DOHH2 (cell line): ENCODE measurements around the gene MDGA2.

Experiments
- H3F3A ChIP-seq: fragments of 200-600 bp; sonication (generic), shearing (Covaris generic); 2 replicates; pipeline ENCODE4 v1.6.0; 2016; ENCODE audit warnings: antibody characterized with exemption, mild to moderate bottlenecking; ENCODE audit not compliant: control insufficient read depth, insufficient read depth
- H3K27ac ChIP-seq: fragments of 200-600 bp; sonication (generic); 2 replicates; pipeline ENCODE4 v1.5.1; 2014; ENCODE audit warnings: low read depth, mild to moderate bottlenecking, low read length, moderate library complexity
- H3K27me3 ChIP-seq: fragments of 200-600 bp; sonication (generic); 2 replicates; pipeline ENCODE4 v1.6.1; 2014; ENCODE audit warnings: mild to moderate bottlenecking, low read length, mixed read lengths; ENCODE audit not compliant: control insufficient read depth
- H3K36me3 ChIP-seq: fragments of 200-600 bp; sonication (generic); 2 replicates; pipeline ENCODE4 v1.6.1; 2014; ENCODE audit warnings: mild to moderate bottlenecking, low read length, moderate library complexity, mixed read lengths; ENCODE audit not compliant: control insufficient read depth
- H3K4me1 ChIP-seq: fragments of 200-600 bp; sonication (generic); 2 replicates; pipeline ENCODE4 v1.6.1; 2014; ENCODE audit warnings: mild to moderate bottlenecking, low read length, mixed read lengths; ENCODE audit not compliant: control insufficient read depth
- H3K4me2 ChIP-seq: fragments of 200-600 bp; sonication (generic); 2 replicates; pipeline ENCODE4 v1.6.0; 2014; ENCODE audit warnings: mild to moderate bottlenecking, low read length, moderate library complexity
- H3K4me3 ChIP-seq: fragments of 200-600 bp; sonication (generic); 2 replicates; pipeline ENCODE4 v1.5.1; 2014; ENCODE audit warnings: mild to moderate bottlenecking, low read length, mixed read lengths
- H3K79me2 ChIP-seq: fragments of 200-600 bp; sonication (generic); 2 replicates; pipeline ENCODE4 v1.6.1; 2014; ENCODE audit warnings: mild to moderate bottlenecking, low read length, mixed read lengths; ENCODE audit not compliant: control insufficient read depth
- H3K9me2 ChIP-seq: fragments of 200-600 bp; sonication (generic); replicated peaks from 2 replicates; pipeline ENCODE4 v1.6.1; 2014; ENCODE audit warnings: mild to moderate bottlenecking, low read length, mixed read lengths; ENCODE audit not compliant: control insufficient read depth
- H3K9me3 ChIP-seq: fragments of 200-600 bp; sonication (generic); 2 replicates; pipeline ENCODE4 v1.6.1; 2014; ENCODE audit warnings: antibody characterized with exemption, low read length, mixed read lengths; ENCODE audit not compliant: control insufficient read depth, insufficient read depth
- H4K20me1 ChIP-seq: fragments of 200-600 bp; sonication (generic); 2 replicates; pipeline ENCODE4 v1.6.0; 2014; ENCODE audit warnings: low read depth, mild to moderate bottlenecking, antibody characterized with exemption, low read length, moderate library complexity; ENCODE audit not compliant: control insufficient read depth, insufficient read depth
- EZH2phosphoT487 ChIP-seq: fragments of 200-600 bp; sonication (generic); IDR thresholded peaks from 2 replicates; pipeline ENCODE4 v1.6.1; 2017; ENCODE audit warnings: borderline replicate concordance, mild to moderate bottlenecking, antibody characterized with exemption, low read length, moderate library complexity, mixed read lengths
- TF ChIP-seq, protein P1 (sequence below): fragments of 200-600 bp; sonication (generic); IDR thresholded peaks from one replicate; pipeline ENCODE4 v1.5.1; 2014; ENCODE audit warnings: antibody characterized with exemption, mild to moderate bottlenecking, low read depth, low read length; ENCODE audit not compliant: poor library complexity, severe bottlenecking

Gene MDGA2

DNA sequence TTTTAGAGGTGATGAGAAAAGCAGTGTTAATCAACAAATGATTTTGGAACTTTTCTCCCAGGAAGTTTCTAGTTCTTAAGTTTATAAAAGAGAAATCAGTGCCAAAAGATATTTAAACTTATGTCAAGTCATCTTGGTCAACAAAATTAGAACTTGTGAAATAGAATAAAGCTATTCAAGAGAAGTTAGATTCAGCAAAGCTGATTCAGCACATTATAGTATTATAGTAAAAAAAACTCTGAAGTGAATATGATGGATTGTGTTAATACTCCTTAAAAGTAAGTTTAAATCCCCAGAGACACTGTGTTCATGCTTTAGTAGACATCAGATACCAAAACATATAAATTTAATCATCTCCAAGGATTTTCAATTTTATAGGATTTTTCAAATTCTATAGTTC lies 813.7 kb downstream of the MDGA2 start:
- Histone ChIP-seq H3F3A (no peaks in the 10 kb centered on the region), H3K4me2 (no peak overlapping the region)

DNA sequence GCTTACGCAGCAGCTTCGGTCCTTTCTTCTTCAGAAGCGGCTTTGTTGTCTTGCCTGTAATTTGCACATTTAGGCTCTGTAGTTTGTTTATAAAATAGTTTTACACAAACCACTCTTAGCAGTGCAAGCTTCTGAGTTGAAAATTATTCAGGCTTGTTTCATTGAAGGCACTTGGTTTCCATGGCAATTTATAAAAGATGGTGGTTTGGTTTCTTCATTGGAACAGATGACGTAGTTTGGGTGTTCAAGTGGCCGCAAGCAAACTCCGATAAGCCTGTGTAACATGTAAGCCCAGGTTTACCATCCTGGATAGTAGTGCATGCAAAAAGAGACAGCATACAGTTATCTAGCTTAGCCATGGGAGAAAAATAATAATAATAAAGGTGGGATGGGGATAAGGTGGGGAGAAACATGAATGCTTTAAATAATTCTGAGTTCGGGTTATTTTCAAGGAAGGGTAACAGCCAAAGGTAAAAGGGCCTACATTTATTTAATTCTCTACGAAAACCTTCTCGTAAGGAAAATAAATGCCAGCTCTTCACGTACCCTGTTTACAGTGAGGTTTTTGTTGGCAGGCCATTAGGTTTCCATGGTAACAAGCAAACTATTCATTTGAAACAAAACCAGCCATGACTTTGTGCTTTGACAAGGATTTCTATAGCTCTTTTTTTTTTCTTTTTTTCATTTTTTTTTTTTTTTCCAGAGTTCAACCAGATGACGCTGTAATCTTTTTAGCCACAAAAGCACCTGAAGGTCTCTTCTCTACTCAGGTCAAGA lies 834.3 kb downstream of the MDGA2 start:
- H3K4me1 ChIP-seq = no peaks in the 10 kb centered on the region
- H3K9me3 ChIP-seq = no peaks in the 10 kb centered on the region
- H3F3A ChIP-seq = no peaks in the 10 kb centered on the region
- no peak overlapping the region for H3K4me3 ChIP-seq
- H3K4me2 ChIP-seq = no peak overlapping the region
- no peaks in the 10 kb centered on the region for H3K27me3 ChIP-seq
- H3K36me3 ChIP-seq = no peaks in the 10 kb centered on the region
- H4K20me1 ChIP-seq = no peaks in the 10 kb centered on the region
- no peak overlapping the region for H3K27ac ChIP-seq
- H3K9me2 ChIP-seq = no peaks in the 10 kb centered on the region
- no peaks in the 10 kb centered on the region for H3K79me2 ChIP-seq
- TF ChIP-seq EZH2phosphoT487 = no peak
- TF ChIP-seq, protein P1, sequence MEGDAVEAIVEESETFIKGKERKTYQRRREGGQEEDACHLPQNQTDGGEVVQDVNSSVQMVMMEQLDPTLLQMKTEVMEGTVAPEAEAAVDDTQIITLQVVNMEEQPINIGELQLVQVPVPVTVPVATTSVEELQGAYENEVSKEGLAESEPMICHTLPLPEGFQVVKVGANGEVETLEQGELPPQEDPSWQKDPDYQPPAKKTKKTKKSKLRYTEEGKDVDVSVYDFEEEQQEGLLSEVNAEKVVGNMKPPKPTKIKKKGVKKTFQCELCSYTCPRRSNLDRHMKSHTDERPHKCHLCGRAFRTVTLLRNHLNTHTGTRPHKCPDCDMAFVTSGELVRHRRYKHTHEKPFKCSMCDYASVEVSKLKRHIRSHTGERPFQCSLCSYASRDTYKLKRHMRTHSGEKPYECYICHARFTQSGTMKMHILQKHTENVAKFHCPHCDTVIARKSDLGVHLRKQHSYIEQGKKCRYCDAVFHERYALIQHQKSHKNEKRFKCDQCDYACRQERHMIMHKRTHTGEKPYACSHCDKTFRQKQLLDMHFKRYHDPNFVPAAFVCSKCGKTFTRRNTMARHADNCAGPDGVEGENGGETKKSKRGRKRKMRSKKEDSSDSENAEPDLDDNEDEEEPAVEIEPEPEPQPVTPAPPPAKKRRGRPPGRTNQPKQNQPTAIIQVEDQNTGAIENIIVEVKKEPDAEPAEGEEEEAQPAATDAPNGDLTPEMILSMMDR = no peak

More for the DNA sequence above, 813.7 kb downstream of the MDGA2 start:
- no peak for TF ChIP-seq EZH2phosphoT487
- TF ChIP-seq, protein P1 = no peak
- Histone ChIP-seq H3K36me3 (no peaks in the 10 kb centered on the region), H3K4me3 (no peak overlapping the region), H3K27ac (no peak overlapping the region), H3K9me2 (no peaks in the 10 kb centered on the region), H3K9me3 (no peaks in the 10 kb centered on the region), H4K20me1 (no peaks in the 10 kb centered on the region), H3K4me1 (no peaks in the 10 kb centered on the region), H3K27me3 (no peaks in the 10 kb centered on the region), H3K79me2 (no peaks in the 10 kb centered on the region)

DNA sequence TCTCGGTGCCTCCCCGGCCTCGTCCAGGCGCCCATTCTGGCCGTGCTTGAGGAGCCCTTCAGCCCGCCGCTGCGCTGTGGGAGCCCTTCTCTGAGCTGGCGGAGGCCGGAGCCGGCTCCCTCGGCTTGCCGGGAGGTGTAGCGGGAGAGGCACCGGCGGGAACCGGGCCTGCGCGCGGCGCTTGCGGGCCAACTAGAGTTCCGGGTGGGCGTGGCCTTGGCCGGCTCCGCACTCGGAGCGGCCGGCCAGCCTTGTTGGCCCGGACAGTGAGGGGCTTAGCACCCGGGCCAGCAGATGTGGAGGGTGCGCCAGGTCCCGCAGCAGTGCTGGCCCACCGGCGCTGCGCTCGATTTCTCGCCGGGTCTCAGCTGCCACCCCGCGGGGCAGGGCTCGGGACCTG lies 855.1 kb downstream of the MDGA2 start:
- TF ChIP-seq EZH2phosphoT487 = no peak
- TF ChIP-seq, protein P1 = no peak
- H3K79me2 ChIP-seq = no peaks in the 10 kb centered on the region
- H3K27ac ChIP-seq = no peak overlapping the region
- no peaks in the 10 kb centered on the region for H3K9me2 ChIP-seq
- no peaks in the 10 kb centered on the region for H3K4me1 ChIP-seq
- no peaks in the 10 kb centered on the region for H3K36me3 ChIP-seq
- no peak overlapping the region for H3K4me2 ChIP-seq
- H4K20me1 ChIP-seq = no peaks in the 10 kb centered on the region
- H3K9me3 ChIP-seq = no peaks in the 10 kb centered on the region
- H3F3A ChIP-seq = no peaks in the 10 kb centered on the region
- no peaks in the 10 kb centered on the region for H3K27me3 ChIP-seq
- H3K4me3 ChIP-seq = no peak overlapping the region
